K562 (cell line): ENCODE data around the gene GMDS. TPM values are rescaled to one million over a fixed set of nuclear protein-coding genes. Genes with fewer than 3 reads are reported as not detected.

Experiments used
- ATAC-seq: fragments of 200-7000 bp; cut with Tn5 transposase; 3 replicates; pipeline ENCODE4 v1.9.1; 2020; ENCODE audit warnings: moderate library complexity
- BruUV-seq: library from RNA; stranded (reverse); fragments of 400-500 nt; replicated peaks from 2 replicates; lab custom pipeline; 2021; lab: Mats Ljungman, UMichigan
- CTCF ChIA-PET: fragments of 300-600 bp; formaldehyde crosslinking; extraction: SDS; loops from one replicate; lab custom pipeline; 2021; ENCODE audit warnings: low intra/inter-chr PET ratio; lab: Yijun Ruan, JAX
- POLR2A ChIA-PET: fragments of 300-600, 350-650 bp; sonication (Branson Sonifier 250); formaldehyde crosslinking; extraction: SDS; loops from one replicate; lab custom pipeline; 2021; ENCODE audit warnings: antibody characterized with exemption, inconsistent platforms; lab: Yijun Ruan, JAX
- DNase-seq, 4 experiments: peaks; one replicate each; pipeline versions ENCODE4 v3.0.0 to v3.0.0-alpha.2; 2011 to 2018; ENCODE audit warnings: low spot score in 3 of 4, mixed read lengths in 3 of 4; ENCODE audit errors: extremely low read depth in 1 of 4
- FAIRE-seq: peaks from 2 replicates; lab custom pipeline; 2011; peaks lifted over from hg19 to GRCh38; lab: Jason Lieb, UNC
- H2AFZ ChIP-seq: 2 replicates; pipeline ENCODE4 v1.6.0; 2011; ENCODE audit warnings: low read depth, low read length, control low read depth, inconsistent platforms
- H3K27ac ChIP-seq: fragments of 200-600 bp; 3 replicates; pipeline ENCODE4 v1.8.0; 2011; ENCODE audit warnings: low read depth, mild to moderate bottlenecking, control low read depth, inconsistent platforms, low read length, moderate library complexity, mixed read lengths; ENCODE audit errors: extremely low read depth
- H3K27me3 ChIP-seq, 2 experiments: fragments of 300-600 bp in 1 of 2; 2 replicates in 1 of 2; 3 replicates in 1 of 2; pipeline versions ENCODE4 v1.6.0 to v1.8.0; 2011; ENCODE audit warnings: inconsistent platforms in 2 of 2, low read length in 2 of 2, mild to moderate bottlenecking in 1 of 2, mixed read lengths in 1 of 2, moderate library complexity in 1 of 2; ENCODE audit not compliant: control insufficient read depth in 2 of 2, insufficient read depth in 2 of 2
- H3K36me3 ChIP-seq: fragments of 300-600 bp; 3 replicates; pipeline ENCODE4 v1.8.0; 2011; ENCODE audit warnings: mild to moderate bottlenecking, low read length, inconsistent platforms; ENCODE audit not compliant: control insufficient read depth, insufficient read depth
- H3K4me1 ChIP-seq, 2 experiments: fragments of 200-600 bp in 1 of 2; replicated peaks in 1 of 2; 2 replicates in 1 of 2; 3 replicates in 1 of 2; pipeline versions ENCODE4 v1.5.1 to v1.8.0; 2011; ENCODE audit warnings: inconsistent platforms in 2 of 2, low read length in 2 of 2, mild to moderate bottlenecking in 1 of 2, mixed read lengths in 1 of 2, moderate library complexity in 1 of 2; ENCODE audit not compliant: control insufficient read depth in 2 of 2, insufficient read depth in 2 of 2
- H3K4me2 ChIP-seq: 2 replicates; pipeline ENCODE4 v1.6.1; 2011; ENCODE audit warnings: low read length, control low read depth, inconsistent platforms, mixed read lengths; ENCODE audit not compliant: insufficient read depth
- H3K4me3 ChIP-seq: fragments of 200-600 bp; sonication (generic), shearing (Covaris generic); 2 replicates; pipeline ENCODE4 v1.5.1; 2016; ENCODE audit warnings: control low read depth, inconsistent platforms
- H3K79me2 ChIP-seq: fragments of 200-600 bp; 3 replicates; pipeline ENCODE4 v1.8.0; 2011; ENCODE audit warnings: low read length, inconsistent platforms; ENCODE audit not compliant: control insufficient read depth, insufficient read depth
- H3K9ac ChIP-seq, 2 experiments: 2 replicates each; pipeline versions ENCODE4 v1.6.0 to v1.6.1; 2011; ENCODE audit warnings: low read depth in 2 of 2, low read length in 2 of 2, control low read depth in 1 of 2, inconsistent platforms in 1 of 2, mild to moderate bottlenecking in 1 of 2, mixed read lengths in 1 of 2; ENCODE audit not compliant: insufficient read depth in 1 of 2
- H3K9me1 ChIP-seq: one replicate; pipeline ENCODE4 v1.6.0; 2011; ENCODE audit warnings: inconsistent platforms, mild to moderate bottlenecking, low read length, moderate library complexity; ENCODE audit not compliant: control insufficient read depth, insufficient read depth
- H3K9me3 ChIP-seq: replicated peaks from 2 replicates; pipeline ENCODE4 v1.5.1; 2011; ENCODE audit warnings: low read depth, low read length, inconsistent platforms; ENCODE audit not compliant: control insufficient read depth, insufficient read depth
- H4K20me1 ChIP-seq: replicated peaks from 2 replicates; pipeline ENCODE4 v1.6.1; 2011; ENCODE audit warnings: low read length, inconsistent platforms, mixed read lengths; ENCODE audit not compliant: control insufficient read depth, insufficient read depth
- DACH1 ChIP-seq: fragments of 450-650 bp; IDR thresholded peaks from 2 replicates; pipeline ENCODE4 v1.6.1; 2018; ENCODE audit not compliant: partially characterized antibody
- DPF2 ChIP-seq: fragments of 450-650 bp; IDR thresholded peaks from 2 replicates; pipeline ENCODE4 v1.6.1; 2016
- FUS ChIP-seq: fragments of 200-400 bp; formaldehyde crosslinking; optimal IDR thresholded peaks from 2 replicates; pipeline ENCODE3; 2017; ENCODE audit warnings: low read depth, low read length
- HDAC8 ChIP-seq: fragments of 450-650 bp; IDR thresholded peaks from 2 replicates; pipeline ENCODE4 v1.6.1; 2016; ENCODE audit warnings: mild to moderate bottlenecking, missing genetic modification characterization, moderate library complexity, missing compliant biosample characterization
- MEF2D ChIP-seq: conservative IDR thresholded peaks from 2 replicates; pipeline ENCODE4 v1.6.1; 2016; ENCODE audit warnings: low read depth, missing genetic modification characterization, missing compliant biosample characterization
- NCOA6 ChIP-seq: fragments of 450-650 bp; IDR thresholded peaks from 2 replicates; pipeline ENCODE4 v1.6.1; 2017; ENCODE audit warnings: mild to moderate bottlenecking
- PYGO2 ChIP-seq: fragments of 450-650 bp; IDR thresholded peaks from 2 replicates; pipeline ENCODE4 v1.6.1; 2016; ENCODE audit warnings: mild to moderate bottlenecking, missing genetic modification characterization, moderate library complexity, missing compliant biosample characterization
- SMARCA4 ChIP-seq: fragments of 450-650 bp; IDR thresholded peaks from 2 replicates; pipeline ENCODE4 v1.6.1; 2016
- SP2 ChIP-seq: IDR thresholded peaks from 2 replicates; pipeline ENCODE4 v1.6.1; 2011; ENCODE audit warnings: mild to moderate bottlenecking, low read depth, low read length, moderate library complexity; ENCODE audit not compliant: poor library complexity, severe bottlenecking; ENCODE audit errors: extremely low read depth
- SPI1 ChIP-seq: IDR thresholded peaks from 2 replicates; pipeline ENCODE4 v1.6.1; 2011; ENCODE audit warnings: low read depth, low read length, control low read depth, borderline replicate concordance
- STAT5B ChIP-seq: fragments of 250-450 bp; sonication (Bioruptor Pico); IDR thresholded peaks from 2 replicates; pipeline ENCODE4 v1.8.0; 2021; ENCODE audit warnings: mild to moderate bottlenecking, inconsistent platforms
- THRA ChIP-seq: fragments of 450-650 bp; IDR thresholded peaks from 2 replicates; pipeline ENCODE4 v1.6.1; 2017; ENCODE audit warnings: mild to moderate bottlenecking, moderate library complexity
- ZC3H4 ChIP-seq: sonication (generic); formaldehyde crosslinking; IDR thresholded peaks from 2 replicates; pipeline ENCODE4 v1.9.0; 2021; ENCODE audit warnings: missing genetic modification reagents, borderline replicate concordance
- ZNF3 ChIP-seq: fragments of 250-450 bp; sonication (Bioruptor Pico); IDR thresholded peaks from 2 replicates; pipeline ENCODE4 v1.5.0; 2021; ENCODE audit warnings: mild to moderate bottlenecking, moderate library complexity
- ZSCAN32 ChIP-seq: fragments of 450-650 bp; formaldehyde crosslinking; IDR thresholded peaks from 2 replicates; pipeline ENCODE4 v1.4.0; 2020; ENCODE audit warnings: mild to moderate bottlenecking, moderate library complexity
- WGBS: fragments of 100-300 bp; shearing (Covaris generic); methylation state at CpG from one replicate; pipeline ENCODE4 v1.1.6; 2016; ENCODE audit warnings: low coverage, mixed read lengths; ENCODE audit not compliant: insufficient coverage; ENCODE audit errors: missing lambda C conversion rate; 5-methylcytosine and 5-hydroxymethylcytosine counted together
- in situ Hi-C: fragments of 300-500 bp; cut with MboI; formaldehyde crosslinking; loops from 4 replicates; pipeline ENCODE4 v1.15.0; 2018; ENCODE audit warnings: inconsistent platforms, mixed read lengths
- intact Hi-C: fragments of 100-400 bp; cut with micrococcal nuclease; formaldehyde crosslinking; loops from 2 replicates; pipeline ENCODE4 v1.14.2; 2022
- polyA plus RNA-seq, 8 experiments: library from polyadenylated mRNA; depleted of rRNA in 4 of 8; stranded (reverse) in 5 of 8; unstranded in 3 of 8; fragments of >200 nt; fragmentation: Nextera tagmentation in 2 of 8; fragmentation: Illumina TruSeq in 1 of 8; extraction: Ambion mirVana in 2 of 8; extraction: Trizol in 1 of 8; gene quantifications; 2 replicates each; pipeline versions ENCODE4 v1.2.1 to v1.2.3, GENCODE V29; 2011 to 2014; ENCODE audit warnings: inconsistent platforms in 1 of 8, missing spikeins in 1 of 8
- total RNA-seq, 7 experiments: library from RNA; depleted of rRNA in 6 of 7; stranded (reverse); fragments of >200 nt in 6 of 7; fragmentation: Illumina TruSeq in 2 of 7; extraction: Trizol in 2 of 7; gene quantifications; 2 replicates each; pipeline versions ENCODE4 v1.2.1 to v1.2.3, GENCODE V29; 2011 to 2021; ENCODE audit warnings: low replicate concordance in 1 of 7
- TF ChIP-seq, protein P1 (sequence below), 2 experiments: fragments of 450-650 bp in 1 of 2; IDR thresholded peaks; 2 replicates each; pipeline ENCODE4 v1.6.1; 2011 to 2017; ENCODE audit warnings: low read depth in 2 of 2, antibody characterized with exemption in 1 of 2, borderline replicate concordance in 1 of 2, low read length in 1 of 2, mild to moderate bottlenecking in 1 of 2, mixed read lengths in 1 of 2; ENCODE audit not compliant: control insufficient read depth in 1 of 2

The GMDS gene
- total and polyA plus RNA-seq, 9 of the 15 experiments (the other 6 are each of a cell fraction or from before 2014, with no cell fraction given), result 0.48 to 31.8 (median 13.4) TPM

DNA sequence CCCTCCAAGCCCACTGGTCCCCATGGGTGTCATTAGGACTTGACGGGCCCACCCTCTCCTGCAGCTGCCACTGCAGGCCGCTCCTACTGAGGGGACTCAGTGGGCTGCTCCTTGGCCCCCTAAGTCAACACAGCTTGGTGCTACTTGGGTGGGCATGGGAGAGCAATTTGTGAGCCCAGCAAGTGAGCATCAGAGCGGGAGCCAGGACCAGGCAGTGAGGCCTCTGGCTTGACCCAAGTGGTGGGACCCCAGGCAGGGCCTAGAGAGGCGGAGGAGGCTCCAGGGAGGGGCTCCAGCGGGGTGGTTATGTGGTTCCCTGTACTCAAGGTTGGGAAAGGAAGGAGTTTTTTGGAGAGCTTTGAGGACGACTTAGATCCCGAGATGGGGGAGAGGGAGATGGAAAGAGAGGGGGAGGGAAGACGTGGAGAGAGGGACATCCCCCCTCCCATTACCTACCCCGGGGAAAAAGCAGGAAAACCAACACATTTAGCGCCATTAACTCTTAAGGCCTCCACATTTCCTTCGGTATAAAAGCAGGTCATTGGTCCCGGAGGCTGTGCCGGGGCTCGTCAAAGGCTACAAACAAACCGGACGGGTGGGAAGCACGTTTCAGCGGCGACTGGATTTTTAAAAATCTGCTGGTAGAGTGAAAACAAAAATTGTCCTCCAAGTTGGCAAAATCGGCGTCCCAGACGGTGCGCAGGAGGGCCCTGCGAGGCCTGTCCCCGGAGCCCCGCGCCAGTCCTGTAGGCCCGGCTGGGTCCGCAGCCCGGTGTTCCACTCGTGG, 626.9 kb downstream of the GMDS start (continued):
- TF ChIP-seq PYGO2 (tag) (no peak), SMARCA4 (no peak), ZC3H4 (CRISPR knock-in tag) (no peak), SP2 (no peak), FUS (no peak), NCOA6 (no peak)

- FAIRE-seq (no peak), DNase-seq (no peak), ATAC-seq (no peak)
- BruUV-seq, result no TSS peak
- intact Hi-C loops (no loop called here), in situ Hi-C loops (no loop called here)
- no peak overlapping the region for H3K4me3 ChIP-seq
- WGBS, result 15% methylated on average over 21 of the region's 21 CpGs
- peaks cover 0 to 13% of the 10 kb centered on the region in 2 experiments; a peak in 1 of 5 replicates for H3K4me1 ChIP-seq
- H3K9me1 ChIP-seq, result no peaks in the 10 kb centered on the region
- no peak overlapping the region for H3K27ac ChIP-seq
- H3K27me3 ChIP-seq, result peaks cover 30 to 79% of the 10 kb centered on the region in 2 experiments; a peak in 3 of 5 replicates
- ChIA-PET CTCF (no interaction called here), POLR2A (interaction anchor here (0.6 to 0.8 kb wide), 3 partner anchors 10 to 528 kb away, joined by 3 read pairs; no protein-coding TSS in a partner anchor)
- H2AFZ ChIP-seq, result no peak overlapping the region
- H3K9me3 ChIP-seq, result no peaks in the 10 kb centered on the region
- no peaks in the 10 kb centered on the region; the same call in 1 of the 2 replicates for H4K20me1 ChIP-seq
- no peak overlapping the region for H3K4me2 ChIP-seq
- no peaks in the 10 kb centered on the region for H3K79me2 ChIP-seq
- H3K9ac ChIP-seq, result no peak overlapping the region
- no peaks in the 10 kb centered on the region for H3K36me3 ChIP-seq
- no peak for TF ChIP-seq ZSCAN32 (CRISPR knock-in tag)
- TF ChIP-seq HDAC8 (tag), result no peak
- no peak for TF ChIP-seq ZNF3 (CRISPR knock-in tag)
- no peak for TF ChIP-seq THRA
- no peak for TF ChIP-seq DACH1
- TF ChIP-seq DPF2, result no peak
- TF ChIP-seq STAT5B (CRISPR knock-in tag), result no peak
- no peak for TF ChIP-seq SP2
- TF ChIP-seq SPI1, result no peak
- TF ChIP-seq, protein P1, sequence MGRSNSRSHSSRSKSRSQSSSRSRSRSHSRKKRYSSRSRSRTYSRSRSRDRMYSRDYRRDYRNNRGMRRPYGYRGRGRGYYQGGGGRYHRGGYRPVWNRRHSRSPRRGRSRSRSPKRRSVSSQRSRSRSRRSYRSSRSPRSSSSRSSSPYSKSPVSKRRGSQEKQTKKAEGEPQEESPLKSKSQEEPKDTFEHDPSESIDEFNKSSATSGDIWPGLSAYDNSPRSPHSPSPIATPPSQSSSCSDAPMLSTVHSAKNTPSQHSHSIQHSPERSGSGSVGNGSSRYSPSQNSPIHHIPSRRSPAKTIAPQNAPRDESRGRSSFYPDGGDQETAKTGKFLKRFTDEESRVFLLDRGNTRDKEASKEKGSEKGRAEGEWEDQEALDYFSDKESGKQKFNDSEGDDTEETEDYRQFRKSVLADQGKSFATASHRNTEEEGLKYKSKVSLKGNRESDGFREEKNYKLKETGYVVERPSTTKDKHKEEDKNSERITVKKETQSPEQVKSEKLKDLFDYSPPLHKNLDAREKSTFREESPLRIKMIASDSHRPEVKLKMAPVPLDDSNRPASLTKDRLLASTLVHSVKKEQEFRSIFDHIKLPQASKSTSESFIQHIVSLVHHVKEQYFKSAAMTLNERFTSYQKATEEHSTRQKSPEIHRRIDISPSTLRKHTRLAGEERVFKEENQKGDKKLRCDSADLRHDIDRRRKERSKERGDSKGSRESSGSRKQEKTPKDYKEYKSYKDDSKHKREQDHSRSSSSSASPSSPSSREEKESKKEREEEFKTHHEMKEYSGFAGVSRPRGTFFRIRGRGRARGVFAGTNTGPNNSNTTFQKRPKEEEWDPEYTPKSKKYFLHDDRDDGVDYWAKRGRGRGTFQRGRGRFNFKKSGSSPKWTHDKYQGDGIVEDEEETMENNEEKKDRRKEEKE (IDR thresholded peaks at IDR 0.05; ENCODE audit: borderline replicate concordance in 1 of 2, control insufficient read depth in 1 of 2, low read depth in 2 of 2, low read length in 1 of 2), result no peak
- TF ChIP-seq MEF2D (tag), result no peak
Measured at GRCh38 chr6:1617466-1618310, 627.7 kb downstream of the GMDS start.
